Stimulated activated CD8-positive, alpha-beta memory T cell treated with anti-CD3 and anti-CD28 coated beads, Interleukin-15, amount 100 ng/mL, for 1 hour (primary cell): ENCODE results near the gene TMEM60.
"Not testable (repeated sequence)": the region's sequence is repeated elsewhere in the genome, so short reads cannot be mapped to it uniquely, and the experiment has no call there.

Source experiments
- DNase-seq: peaks from one replicate; pipeline ENCODE4 v3.0.0-alpha.2; 2020; ENCODE audit warnings: low read depth

TMEM60 gene

DNA sequence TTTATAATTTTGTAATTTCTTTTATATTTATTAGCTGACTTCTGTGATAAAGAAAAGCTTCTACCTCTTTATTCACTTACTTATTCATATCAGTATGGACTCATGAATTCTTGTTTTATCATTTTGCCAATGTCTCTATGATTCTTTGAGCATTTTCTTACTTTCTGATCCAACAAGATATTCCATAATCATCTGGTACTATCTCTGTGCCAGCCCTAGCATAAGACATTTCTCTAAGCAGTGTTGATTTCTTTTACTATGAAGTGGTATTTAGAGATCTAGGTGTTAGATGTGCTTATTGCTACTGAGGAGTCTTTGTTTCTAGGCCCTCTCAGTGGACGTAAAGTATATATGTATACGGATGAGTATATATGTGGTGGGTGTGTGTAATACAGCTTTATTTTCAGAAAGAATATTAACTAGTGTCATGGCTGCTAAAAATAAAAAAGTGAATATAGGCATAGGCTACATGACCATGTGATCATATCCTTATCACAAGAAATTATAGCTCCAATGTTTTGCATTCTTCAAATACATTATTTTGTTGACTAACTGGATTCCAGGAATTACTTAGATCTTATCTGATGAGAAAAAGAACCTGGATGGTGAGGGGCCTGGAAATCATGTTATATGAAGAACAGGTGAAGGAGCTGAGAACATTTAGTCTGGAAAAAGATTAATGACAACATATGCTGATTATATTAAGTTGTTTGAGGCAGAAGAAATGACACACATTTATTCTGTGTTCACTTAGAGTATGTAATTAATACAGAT is 13.5 kb upstream of the TMEM60 start:
- DNase-seq = no peak

DNA sequence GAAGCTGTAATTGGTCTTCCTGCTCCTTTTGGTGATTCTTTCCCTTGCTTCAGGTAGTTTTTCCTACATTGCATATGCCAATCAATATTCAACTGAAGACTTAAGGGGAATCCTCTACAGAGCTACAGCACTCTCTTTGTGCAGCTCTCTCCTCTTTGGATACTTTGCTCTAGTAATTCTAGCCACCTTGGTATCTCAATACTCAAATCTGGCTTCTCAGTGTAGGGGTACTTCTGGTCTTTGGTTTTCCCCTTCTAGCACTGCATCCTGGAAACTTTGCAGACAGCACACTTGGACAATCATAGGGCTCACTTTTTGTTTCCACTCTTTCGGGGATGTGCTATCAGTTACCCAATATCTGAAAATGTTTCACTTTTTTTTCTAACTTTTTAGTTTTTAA is 10.3 kb upstream of the TMEM60 start:
- DNase-seq = no peak

DNA sequence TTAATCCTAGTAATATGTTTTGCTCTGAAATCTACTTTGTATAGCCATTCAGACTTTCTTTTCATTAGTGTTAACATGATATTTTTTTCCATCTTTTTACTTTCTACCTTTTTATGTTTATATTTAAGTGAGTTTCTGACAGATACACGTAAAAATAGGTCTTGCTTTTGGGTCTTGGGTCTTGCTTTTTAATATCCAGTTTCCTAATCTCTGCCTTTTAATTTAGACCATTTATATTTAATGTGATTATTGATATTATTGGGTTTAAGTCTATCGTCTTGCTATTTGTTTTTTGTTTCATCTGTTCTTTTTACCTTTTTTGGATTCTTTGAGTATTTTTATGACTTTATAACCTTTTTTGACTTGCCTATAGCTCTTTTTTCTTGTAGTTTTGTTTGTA is 8.2 kb upstream of the TMEM60 start:
- DNase-seq = no peak

DNA sequence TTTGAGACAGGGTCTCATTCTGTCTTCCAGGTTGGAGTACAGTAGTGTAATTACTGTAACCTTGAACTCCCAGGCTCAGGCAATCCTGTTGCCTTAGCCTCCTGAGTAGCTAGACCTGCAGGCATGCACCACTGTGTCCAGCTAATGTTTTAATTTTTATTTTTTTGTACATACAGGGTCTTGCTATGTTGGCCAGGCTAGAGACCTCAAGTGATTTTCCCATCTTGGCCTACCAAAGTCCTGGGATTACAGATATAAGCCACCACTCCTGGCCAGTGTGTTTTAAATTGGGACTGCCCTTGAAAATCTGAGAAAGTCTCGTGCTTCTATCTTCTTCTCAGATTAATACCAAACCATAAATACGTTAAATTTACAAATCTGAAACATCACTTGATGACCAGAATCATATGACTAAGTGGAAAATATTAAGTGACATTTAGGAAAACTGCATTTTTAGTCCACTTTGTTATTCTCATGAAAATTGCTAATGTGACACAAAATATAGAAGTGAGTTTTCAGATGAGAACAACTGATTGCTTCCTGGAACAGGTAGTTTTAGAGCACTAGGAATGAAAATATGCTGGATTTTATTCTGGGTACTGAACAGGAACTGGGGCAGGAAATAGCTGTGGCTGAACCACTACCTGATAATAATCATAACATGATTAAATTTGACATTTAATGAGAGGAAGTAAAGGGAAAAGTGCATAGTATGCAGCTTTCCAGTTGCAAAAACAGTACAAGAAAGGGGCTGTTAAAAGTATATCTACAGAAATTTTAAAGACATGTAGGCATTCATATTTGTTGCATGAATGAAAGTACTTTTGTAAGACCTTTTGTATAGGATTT is 4.5 kb upstream of the TMEM60 start:
- DNase-seq = no peak

DNA sequence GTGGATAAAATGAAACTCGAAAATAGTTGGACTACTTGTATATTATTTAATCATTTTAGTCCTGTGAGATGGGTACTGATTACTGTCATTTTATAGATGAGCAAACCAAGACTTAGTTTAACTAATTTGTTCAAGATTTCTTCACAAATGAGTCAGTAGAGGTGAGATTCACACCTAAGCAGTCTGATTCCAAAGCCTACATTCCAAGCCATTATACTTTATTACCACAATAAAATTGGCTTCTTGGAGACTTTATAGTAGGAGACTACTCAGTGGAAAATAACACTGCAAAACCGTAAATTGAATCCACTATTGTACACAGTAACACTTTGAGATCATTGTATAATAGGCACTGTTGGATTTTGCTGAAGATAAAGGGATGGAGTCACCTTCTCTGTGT is 2.5 kb upstream of the TMEM60 start:
- no peak for DNase-seq

DNA sequence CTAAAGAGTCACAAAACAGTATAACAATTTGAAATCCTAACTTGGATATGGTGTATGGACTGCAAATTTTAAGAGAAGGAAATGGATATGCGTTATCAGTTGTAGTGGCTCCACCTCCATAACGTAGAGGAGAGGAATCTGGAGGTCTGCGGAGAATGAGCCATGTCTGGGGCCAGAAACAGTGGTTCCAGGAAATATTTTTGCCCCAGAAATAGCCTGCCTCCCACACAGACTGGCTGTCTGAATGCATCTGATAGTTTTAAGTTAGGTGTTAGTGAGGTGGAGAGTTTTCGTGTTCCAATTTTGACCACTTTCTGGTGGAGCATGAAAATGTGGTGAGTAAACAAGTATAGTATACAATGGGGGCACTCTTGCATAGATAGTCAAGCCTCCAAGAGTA is 1.9 kb upstream of the TMEM60 start:
- no peak for DNase-seq

DNA sequence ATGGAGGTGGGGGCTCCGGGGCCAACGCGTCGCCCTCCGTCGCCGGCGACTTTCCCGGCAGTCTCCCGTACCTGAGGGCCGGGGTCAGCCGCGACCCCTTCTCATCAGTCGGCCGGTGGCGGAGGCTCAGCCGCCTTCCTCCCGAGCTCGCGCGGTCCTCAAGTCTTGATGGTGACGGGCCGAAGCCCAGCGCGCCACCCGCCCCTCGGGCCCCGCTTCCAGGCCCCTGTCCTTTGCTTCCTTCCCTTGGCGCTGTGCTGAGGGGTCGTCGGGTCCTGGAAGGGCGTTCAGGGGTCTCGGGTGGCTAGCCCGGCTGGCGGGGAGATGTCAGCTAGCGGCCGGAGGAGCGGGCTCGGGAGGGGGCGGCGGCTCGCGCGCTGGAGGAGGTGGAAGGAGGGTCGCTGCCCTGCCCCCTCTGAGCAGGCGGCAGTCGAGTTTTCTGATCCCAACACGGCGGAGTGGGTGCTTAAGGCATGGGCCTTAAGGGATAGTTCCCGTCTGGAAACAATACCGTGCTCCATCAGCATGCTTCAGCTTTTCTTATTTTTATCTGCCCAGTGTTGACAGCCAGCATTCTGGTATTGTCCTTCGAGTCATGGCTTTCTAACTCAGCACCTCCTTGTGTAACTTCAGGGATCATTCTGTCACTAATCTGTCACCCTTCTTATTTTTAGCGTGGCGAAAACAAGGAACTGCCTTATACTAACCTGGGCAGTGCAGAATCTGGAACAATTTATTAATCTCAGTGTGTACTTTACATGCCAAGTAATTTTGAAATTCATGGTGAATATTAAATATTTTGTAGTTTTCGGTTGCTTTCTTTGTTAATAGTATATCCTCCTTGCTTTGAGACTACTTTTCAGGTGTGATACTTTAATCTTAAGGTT is 1.1 kb upstream of the TMEM60 start:
- no peak for DNase-seq

DNA sequence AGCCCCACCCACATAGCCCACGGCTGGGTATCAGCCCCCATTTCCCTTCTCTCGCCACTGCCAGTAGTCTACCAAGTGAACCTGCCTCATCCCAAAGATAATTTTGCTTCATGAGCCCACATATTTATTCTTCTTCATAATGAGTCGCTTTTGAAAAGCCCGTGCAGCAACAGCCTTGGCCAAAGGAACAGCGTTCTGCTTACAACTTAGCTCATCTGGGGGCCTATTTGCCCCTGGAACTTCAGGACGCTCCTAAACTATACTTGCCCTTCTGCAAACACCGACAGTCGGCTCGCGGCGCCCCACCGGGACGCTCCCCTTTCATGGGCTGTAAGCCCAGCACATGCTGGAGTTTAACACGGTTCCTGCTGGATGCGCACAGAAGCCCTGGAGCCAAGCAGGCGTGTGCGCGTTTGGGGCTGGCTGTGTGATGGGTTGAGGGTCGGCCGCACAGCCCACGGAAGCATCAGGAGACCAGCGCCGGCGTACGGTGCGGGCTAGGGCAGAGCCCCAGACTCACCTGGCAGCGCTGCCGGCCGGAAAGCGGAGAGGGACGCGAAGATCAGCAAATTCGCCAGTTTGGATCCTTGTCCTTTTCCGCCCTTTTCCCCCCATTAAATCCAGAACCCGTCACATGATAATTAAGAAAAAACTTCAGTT is 370 bp downstream of the TMEM60 start:
- no peak for DNase-seq

DNA sequence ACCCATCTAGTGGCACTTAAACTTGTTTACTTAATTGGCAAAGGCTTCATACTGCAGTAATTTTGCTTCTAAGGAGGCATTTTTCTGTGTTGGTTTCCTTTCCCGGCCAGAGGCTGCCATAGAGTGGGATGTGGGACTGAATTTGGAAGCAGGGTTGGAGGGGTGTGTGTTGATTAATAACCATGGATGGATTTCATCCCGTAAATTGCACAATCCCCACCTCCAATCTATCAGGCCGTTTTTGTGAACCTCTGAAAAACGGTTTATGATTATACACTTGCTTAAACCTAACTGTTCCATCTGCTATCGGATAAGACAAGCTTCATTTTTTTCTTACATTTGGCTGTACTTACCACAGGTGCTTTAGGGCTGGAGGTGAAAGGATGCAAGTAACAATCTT is 1.3 kb downstream of the TMEM60 start:
- DNase-seq = no peak

DNA sequence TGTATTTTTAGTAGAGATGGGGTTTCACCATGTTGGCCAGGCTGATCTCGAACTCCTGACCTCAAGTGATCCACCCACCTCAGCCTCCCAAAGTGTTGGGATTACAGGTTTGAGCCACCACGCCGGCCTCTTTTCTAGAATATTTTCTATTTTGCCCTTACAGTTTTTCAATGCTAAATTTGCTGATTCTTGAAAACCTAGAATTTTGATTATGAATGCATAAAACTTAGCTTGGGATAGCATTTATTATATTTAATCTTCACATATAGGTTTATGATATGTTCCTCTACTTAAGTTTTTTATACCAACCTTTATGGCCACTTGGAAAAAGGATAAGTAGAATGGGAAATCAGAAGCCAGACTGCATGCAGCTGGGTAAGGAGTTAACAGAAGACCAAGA is 2.1 kb downstream of the TMEM60 start:
- DNase-seq = no peak

DNA sequence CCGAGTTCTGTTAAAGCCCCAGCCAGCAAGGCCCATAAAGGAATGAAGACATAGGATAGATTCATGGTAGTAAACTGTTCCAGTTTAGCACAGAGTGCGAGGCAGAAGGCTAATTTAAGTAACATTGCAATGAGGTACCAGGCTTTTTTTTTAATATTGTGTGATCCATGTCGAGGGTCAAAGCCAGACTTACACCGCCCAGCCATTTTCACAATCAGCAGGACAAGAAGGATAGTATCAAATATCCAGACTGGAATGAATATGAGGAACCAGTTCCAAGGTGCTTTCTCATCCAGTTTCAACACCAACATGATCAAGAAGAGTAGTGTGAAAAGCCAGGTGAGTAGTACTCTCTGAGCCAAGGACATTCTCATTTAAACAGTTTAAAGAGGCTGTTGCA is 4.2 kb downstream of the TMEM60 start:
- DNase-seq = no peak

DNA sequence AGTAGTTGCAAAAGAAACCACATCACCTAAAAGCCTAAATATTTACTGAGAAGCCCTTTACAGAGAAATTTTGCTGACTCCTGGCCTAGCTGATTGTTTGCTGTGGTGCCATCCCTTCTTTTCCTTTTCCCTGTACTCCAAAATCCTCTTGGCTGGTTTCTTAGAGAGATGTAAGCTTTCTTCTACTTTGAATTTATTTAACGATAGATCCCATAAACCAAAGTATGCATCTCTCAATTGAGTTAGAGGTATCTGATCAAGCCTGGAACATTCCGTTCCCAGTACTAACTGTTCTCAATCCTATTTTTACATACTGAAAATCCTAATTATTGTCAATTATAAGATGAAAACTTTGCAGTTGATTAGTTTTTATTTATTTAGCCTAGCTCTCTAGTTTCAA is 6.3 kb downstream of the TMEM60 start:
- no peak for DNase-seq

DNA sequence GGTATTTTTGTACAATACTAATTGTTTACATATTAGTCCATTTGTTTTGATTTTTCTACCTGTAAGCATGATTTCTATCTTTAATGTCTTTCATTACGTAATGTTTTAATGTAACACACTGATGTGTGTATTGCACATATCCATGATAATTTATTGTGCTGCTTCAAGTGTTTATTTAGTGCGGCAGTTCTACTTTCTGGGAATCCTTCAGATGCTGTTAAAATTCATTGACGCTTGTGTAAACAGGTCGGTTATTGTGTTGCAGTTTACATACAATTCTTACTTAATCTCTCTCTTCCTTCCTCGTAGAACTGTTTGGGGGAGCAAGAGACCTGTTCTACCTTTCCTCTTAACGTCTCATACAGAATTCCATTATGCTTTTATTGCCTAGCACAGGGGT is 6.9 kb downstream of the TMEM60 start:
- no peak for DNase-seq

DNA sequence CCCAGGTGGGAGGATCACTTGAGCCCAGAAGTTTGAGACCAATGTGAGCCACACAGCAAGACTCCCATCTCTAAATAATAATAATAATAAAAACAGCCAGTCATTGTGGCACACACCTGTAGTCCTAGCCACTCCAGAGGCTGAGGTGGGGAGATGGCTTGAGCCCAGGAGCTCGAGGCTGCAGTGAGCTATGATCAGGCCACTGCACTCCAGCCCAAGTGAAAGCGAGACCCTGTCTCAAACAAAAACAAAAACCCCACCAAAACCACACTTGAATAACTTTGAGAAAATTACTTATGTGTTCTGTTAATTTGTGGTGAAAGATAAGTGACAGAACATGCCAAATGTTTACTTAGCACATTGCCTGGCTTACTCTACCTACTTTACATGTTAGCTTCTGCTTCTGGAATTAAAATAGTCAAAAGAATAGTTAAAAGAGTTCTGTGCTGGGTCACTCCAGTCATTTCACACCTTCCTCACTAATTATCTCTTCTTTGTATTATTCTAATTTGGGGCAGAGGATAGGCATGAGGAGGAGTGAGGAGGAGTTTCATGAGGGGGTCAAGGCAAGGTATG is 9.8 kb downstream of the TMEM60 start:
- no peak for DNase-seq

DNA sequence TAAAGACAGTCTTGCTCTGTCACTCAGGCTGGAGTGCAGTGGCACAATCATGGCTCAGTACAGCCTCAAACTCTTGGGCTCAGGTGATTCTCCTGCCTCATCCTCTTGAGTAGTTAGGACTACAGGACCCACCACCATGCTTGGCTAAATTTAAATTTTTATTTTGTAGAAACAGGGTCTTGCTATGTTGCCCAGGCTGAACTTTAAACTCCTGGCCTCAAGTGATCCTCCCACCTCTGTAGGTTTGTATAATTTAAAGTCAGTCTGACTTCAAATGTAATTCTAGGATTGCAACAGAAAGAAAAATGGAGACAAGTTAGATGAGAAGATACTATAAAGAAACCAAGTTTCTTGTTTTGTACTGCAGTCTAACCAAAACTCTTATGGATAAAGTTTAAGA is 11.5 kb downstream of the TMEM60 start:
- DNase-seq = no peak

DNA sequence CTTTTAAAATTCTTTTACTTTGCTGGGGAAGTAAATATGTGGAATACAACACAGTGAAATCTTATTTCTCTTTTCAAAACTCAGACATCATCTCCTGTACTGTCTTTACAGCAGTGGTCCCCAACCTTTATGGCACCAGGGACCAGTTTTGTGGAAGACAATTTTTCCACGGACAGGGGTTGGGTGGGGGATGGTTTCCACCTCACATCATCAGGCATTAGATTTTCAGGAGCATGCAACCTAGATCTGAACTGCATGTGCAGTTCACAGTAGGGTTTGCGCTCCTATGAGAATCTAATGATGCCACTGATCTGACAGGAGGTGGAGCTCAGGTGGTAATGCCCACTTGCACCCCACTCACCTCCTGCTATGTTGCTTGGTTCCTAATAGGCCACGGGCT is 12.2 kb downstream of the TMEM60 start:
- DNase-seq = no peak

DNA sequence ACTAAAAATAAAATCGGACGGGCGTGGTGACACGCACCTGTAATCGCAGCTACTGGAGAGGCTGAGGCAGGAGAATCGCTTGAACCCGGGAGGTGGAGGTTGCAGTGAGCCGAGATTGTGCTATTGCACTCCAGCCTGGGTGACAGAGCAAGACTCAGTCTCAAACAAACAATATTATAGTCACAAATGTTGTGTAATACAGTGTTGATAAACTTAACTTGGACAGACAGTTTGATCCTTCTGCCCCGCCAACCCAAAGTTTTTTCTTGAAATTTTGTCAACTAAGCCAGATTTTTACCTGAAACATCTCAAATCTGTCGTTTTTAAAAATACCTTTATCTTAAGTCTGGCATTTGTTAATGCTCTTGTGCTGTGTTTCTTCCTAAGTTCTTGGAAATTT is 13.8 kb downstream of the TMEM60 start:
- DNase-seq = not testable (repeated sequence)

DNA sequence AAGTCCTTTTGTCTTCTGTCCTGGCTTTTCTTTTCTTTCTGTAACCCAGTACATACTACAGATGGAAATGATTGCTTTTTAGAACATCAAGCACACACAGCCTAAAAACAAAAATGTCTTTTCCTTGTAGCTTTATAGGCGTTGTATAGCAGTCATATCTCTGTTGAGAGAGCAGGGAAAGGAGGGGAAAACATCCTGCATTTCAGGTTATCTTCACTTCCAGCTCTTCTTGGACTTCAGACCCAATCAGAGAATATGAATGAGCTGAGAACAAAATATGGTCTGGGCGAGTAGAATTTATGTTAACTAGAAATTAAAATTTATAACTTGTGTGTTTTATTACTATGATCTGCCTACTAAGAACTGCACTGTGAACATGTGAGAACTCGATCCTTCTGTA is 14.7 kb downstream of the TMEM60 start:
- DNase-seq = no peak

DNA sequence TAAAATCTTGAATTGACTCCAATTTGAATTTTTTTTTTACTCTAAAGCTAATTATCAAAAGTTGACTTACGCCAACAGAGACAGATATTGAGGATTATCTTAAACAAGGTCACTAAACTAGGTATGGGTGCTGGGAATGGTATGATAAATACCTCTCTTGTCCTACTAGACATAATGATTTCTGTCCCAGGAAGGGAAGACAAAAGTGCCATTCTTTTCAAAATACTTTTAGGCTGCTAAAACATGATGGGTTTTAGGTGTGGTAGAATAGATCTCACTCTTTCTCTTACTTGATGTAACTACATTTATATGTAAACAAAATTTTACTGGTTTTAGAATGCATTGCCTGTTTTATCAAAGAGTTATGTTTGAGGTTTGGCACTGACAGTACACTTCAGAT is 15.1 kb downstream of the TMEM60 start:
- DNase-seq = no peak

DNA sequence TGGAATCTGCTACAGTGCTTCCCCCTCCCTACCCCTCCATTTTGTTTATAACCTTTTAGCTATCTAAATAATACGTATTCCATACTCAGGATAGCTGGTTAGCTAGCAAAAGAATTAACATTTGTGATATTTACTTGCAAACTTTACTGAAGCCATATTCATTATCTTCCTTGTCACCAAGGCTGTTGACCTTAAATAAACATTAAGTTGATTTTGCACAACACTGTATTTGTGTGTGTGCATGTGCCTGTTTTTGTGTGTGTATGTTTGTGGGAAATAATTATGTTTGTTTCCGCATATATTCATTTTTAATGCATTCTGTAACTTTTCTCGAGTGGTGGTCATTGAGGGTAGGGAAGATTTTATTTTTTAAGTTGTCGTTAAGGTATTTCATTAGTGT is 15.9 kb downstream of the TMEM60 start:
- no peak for DNase-seq

DNA sequence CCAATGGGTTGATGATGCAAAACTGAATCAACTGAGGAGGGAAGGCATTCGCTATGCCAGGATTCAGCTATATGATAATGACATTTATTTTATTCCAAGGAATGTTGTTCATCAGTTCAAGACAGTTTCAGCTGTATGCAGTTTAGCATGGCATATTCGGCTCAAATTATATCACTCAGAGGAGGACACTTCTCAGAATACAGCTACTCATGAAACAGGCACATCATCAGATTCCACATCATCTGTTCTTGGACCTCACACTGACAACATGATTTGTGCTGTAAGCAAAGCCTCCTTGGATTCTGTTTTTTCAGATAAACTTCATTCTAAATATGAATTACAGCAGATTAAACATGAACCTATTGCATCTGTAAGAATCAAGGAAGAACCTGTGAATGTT is 19.7 kb downstream of the TMEM60 start:
- DNase-seq = no peak

DNA sequence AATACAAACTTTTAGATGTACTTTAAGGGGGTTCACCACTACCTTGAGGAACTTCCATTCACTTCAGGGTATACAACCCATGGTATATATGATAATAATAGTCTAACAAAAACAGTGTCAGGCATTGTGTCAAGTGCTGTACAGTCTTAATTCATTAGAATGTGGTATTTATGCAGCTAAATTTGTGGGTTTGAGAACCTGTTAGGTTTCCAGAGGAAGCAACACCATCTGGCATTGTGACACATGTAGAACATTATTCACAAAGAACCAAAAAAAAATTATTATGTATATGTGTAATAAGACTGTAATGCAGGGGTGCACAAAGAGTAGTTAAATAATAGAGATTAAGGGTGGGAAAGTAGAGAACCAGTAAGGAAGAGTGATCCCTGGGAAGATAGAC is 26.3 kb downstream of the TMEM60 start:
- no peak for DNase-seq
